Esophagus (tissue), 2 donors: ENCODE measurements around the gene CTCFL. TPM values are rescaled to one million over a fixed set of nuclear protein-coding genes. Genes with fewer than 3 reads are reported as not detected.

Experiments used
- H3K27ac ChIP-seq, 2 donors: one replicate each; pipeline ENCODE4 v1.5.1; 2013; ENCODE audit warnings: low read depth in 2 of 2, mild to moderate bottlenecking in 2 of 2, inconsistent platforms in 1 of 2, low read length in 1 of 2, moderate library complexity in 1 of 2
- H3K27me3 ChIP-seq, 2 donors: one replicate each; pipeline ENCODE4 v1.6.1; 2013; ENCODE audit warnings: low read length in 2 of 2, control low read depth in 1 of 2, mild to moderate bottlenecking in 1 of 2; ENCODE audit not compliant: insufficient read depth in 2 of 2, control insufficient read depth in 1 of 2
- H3K36me3 ChIP-seq, 2 donors: one replicate each; pipeline ENCODE4 v1.6.1; 2013; ENCODE audit warnings: low read length in 1 of 2; ENCODE audit not compliant: control insufficient read depth in 2 of 2, insufficient read depth in 2 of 2
- H3K4me1 ChIP-seq, 2 donors: one replicate each; pipeline ENCODE4 v1.6.1; 2013; ENCODE audit warnings: low read length in 1 of 2; ENCODE audit not compliant: control insufficient read depth in 2 of 2, insufficient read depth in 2 of 2
- H3K4me3 ChIP-seq, 2 donors: one replicate each; pipeline ENCODE4 v1.5.1; 2013; ENCODE audit warnings: low read length in 2 of 2, mild to moderate bottlenecking in 2 of 2, low read depth in 1 of 2, moderate library complexity in 1 of 2
- H3K9me3 ChIP-seq, 2 donors: one replicate each; pipeline ENCODE4 v1.6.1; 2013; ENCODE audit warnings: mild to moderate bottlenecking in 2 of 2, low read depth in 1 of 2, low read length in 1 of 2, moderate library complexity in 1 of 2; ENCODE audit not compliant: control insufficient read depth in 2 of 2, insufficient read depth in 1 of 2
- WGBS, 2 donors: extraction: QIAGEN DNeasy Blood & Tissue Kit; methylation state at CpG; one replicate each; pipeline ENCODE4 v1.1.7; 2013; 5-methylcytosine and 5-hydroxymethylcytosine counted together
- polyA plus RNA-seq, 2 donors: library from polyadenylated mRNA; stranded (reverse); fragments of 200-250 nt; gene quantifications; one replicate each; pipeline ENCODE4 v1.2.3, GENCODE V29; 2013
- donor health status: healthy with polysubstance abuse.
- donor health status: Bipolar disorder and iron deficiency.

CTCFL gene
- polyA plus RNA-seq, 2 donors: not detected

DNA sequence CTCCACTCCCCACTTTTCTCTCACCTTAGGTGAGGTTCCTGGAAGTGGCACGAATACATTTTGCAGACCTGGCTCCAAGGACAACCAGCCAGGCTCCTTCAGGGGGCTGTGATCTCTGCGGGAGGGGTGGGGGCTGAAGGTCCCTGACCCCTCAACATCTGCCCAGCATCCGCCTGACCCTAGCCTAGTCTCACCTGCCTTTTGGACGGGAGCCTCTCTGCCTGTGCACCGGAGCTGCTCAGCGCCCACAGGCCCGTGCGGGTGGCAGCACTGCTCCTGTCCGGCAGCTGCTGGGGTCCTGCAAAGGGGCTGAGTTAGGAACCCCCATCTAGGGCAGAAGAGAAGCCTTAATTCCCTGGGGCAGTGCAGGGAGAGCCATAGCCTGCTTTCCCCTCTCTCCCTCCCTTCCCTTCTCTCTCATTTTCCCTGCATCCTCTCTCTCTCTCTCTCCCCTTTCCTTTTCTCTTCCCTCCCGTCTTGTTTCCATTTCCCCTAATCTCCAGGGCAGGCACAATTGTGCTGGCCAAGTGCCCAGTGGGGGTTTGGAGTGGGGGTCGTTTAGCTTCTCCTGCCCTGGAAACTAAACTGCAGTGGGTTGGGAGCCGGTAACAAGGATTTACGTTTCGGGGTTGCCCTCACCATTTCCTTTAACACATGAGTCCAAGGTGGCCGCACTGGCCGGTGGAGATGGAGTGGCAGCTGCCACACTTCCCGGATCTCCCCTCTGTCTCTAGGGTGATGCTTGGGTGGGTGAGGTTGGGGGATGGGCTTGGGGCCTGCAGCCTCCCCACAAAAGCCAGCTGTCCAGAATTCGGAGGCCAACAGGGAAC, 54.1 kb downstream of the CTCFL start:
- WGBS, 2 donors: 63 to 74% methylated on average over 18 of the region's 18 CpGs
- Histone ChIP-seq H3K4me3 (no peak overlapping the region), H3K27ac (no peak overlapping the region), H3K9me3 (no peaks in the 10 kb centered on the region), H3K36me3 (no peaks in the 10 kb centered on the region), H3K27me3 (no peaks in the 10 kb centered on the region), H3K4me1 (peaks cover 0 to 5% of the 10 kb centered on the region in 2 donors)

DNA sequence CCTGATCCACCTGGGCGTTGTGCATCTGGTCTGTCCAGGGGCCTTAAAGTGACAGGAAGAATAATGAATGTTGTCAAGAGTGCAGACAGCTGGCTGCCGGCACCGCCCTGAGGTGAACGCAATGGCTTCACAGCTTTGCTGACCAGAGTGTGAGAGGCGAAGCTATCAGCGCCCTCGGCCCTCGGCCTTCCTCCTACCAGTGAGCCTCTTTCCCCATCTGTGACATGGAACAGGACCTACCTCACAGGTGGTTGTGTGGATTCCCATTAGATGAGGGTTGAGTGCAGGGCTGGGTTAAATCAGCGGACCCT, 54.8 kb downstream of the CTCFL start:
- Histone ChIP-seq H3K9me3 (no peaks in the 10 kb centered on the region), H3K36me3 (no peaks in the 10 kb centered on the region), H3K27me3 (no peaks in the 10 kb centered on the region), H3K4me3 (no peak overlapping the region), H3K4me1 (peaks cover 0 to 5% of the 10 kb centered on the region in 2 donors), H3K27ac (no peak overlapping the region)
- 66 to 68% methylated on average over 9 of the region's 9 CpGs for WGBS, 2 donors

DNA sequence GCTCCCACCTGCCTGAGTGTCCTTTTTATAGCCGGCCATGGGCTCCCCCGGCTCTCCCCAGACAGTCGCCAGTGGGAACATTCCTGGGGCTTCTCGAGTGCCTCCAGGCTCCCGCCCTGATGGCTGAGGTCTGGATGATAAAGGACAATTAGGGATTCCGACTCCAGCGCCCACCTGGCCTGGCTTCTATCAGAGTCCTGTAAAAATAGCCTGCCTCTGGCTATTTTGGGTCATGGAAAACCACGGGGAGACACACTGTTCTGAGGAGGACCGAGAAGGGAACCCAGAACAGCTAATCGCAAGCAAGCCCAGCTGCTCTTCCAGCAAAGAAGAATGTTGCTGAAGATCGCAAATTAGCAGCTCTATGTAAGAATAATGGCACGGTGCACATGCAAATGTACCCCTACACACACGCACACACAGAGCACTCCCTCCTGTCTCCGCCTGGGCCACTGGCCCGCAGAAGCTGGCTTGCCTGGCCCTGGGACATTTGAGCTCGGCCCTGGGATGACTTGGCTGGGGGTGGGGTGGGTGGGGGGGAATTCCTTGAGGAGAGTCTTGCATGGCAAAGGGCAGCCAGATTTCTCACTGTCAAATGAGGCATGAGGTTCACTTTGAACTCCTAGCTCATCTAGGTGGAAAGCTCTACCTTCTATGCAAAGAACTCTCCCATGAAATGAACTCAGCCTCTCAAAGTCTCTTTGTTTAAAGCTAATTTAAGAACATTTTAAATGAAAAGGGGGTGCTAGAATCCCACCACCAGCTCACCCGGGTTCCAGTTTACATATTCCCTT, 55.3 kb downstream of the CTCFL start:
- 46 to 53% methylated on average over 17 of the region's 17 CpGs for WGBS, 2 donors
- H3K9me3 ChIP-seq: no peaks in the 10 kb centered on the region
- no peak overlapping the region for H3K4me3 ChIP-seq
- no peak overlapping the region for H3K27ac ChIP-seq
- no peaks in the 10 kb centered on the region for H3K27me3 ChIP-seq
- H3K4me1 ChIP-seq: peaks cover 0 to 5% of the 10 kb centered on the region in 2 donors
- no peaks in the 10 kb centered on the region for H3K36me3 ChIP-seq

DNA sequence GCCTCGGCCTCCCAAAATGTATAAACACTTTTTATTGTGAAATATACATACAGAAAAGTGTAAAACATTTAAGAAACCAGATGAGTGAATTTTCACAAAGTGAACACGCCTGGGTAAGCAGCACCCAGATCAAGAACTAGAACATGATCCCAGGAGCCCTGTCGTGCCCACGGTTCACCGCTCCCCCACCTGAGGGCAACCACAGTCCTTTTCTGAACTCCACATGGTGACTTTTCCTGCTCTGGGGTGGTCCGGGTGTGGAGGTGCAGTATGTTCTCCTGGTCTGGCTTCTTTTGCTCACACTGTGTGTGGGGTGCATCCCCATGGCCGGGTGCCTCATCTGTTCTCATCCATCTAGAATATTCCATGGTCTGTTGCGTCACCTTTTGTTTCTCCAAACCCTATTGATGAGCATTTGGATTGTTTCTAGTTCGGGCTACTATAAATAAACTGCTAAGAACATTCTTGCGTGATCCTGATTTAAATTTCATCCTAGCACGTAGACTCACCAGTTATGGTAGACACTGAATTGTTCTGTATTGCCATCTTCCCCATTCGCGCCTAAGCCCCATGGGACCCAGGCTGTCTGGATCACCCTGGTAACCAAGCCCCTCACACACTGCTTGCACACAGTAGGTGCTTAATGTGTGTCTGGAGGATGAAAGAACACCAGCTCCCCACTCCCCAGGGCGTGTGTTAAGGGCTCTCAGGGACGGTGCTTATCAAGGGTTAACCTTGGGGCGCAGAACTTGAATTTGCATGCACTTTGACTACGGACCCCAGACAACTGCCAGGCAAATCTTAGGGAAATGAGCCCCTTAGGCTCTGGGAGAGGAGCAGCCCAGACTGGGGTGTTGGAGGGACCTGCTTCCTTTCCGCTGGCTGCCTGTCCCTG, 56.2 kb downstream of the CTCFL start:
- Histone ChIP-seq H3K27ac (no peak overlapping the region), H3K27me3 (no peaks in the 10 kb centered on the region), H3K36me3 (no peaks in the 10 kb centered on the region), H3K4me1 (peaks cover 0 to 5% of the 10 kb centered on the region in 2 donors), H3K9me3 (no peaks in the 10 kb centered on the region), H3K4me3 (no peak overlapping the region)
- 76 to 80% methylated on average over 18 of the region's 18 CpGs for WGBS, 2 donors

DNA sequence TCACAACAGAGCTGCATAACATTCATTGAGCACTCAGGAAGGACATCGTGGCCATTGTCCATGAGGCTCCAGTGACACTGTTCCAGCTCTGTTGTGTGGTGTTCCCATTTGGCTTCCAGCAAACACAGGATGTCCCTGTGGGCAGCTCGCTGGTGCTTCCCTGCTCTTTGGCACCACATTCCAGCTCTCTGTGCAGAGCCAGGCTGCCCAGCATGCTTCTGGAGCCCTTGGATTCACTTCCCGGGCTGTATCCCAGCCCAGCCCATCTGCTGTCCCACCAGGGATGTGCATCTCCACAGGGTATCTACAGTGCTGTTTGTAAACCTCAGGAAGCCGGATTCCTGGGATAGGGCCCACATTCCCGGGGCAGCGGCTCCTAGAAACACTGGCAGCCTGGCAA, 57.2 kb downstream of the CTCFL start:
- Histone ChIP-seq H3K4me1 (no peaks in the 10 kb centered on the region), H3K27ac (no peak overlapping the region), H3K9me3 (no peaks in the 10 kb centered on the region), H3K27me3 (no peaks in the 10 kb centered on the region), H3K4me3 (no peak overlapping the region), H3K36me3 (no peaks in the 10 kb centered on the region)
- 39 to 50% methylated on average over 6 of the region's 6 CpGs for WGBS, 2 donors

DNA sequence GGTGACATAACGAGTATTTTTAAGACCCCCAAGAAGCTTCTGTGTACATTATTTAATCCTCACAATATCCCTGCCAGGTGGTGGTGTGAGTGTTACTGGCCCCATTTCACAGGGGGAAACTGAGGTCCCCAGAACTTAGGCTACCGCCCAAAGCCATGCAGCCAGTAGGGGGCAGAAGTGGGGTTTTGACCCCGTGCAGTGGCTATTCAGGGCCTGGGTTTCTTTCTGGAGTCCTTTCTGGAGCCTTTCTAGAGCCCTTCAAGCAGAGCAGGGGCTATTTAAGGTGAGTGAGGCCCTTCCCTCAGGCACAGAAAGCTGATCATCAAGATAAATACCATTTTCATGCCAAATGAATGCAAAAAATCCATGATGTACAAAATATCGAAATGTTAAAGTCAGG, 59.0 kb downstream of the CTCFL start:
- WGBS, 2 donors: 70 to 77% methylated on average over 4 of the region's 4 CpGs
- Histone ChIP-seq H3K9me3 (no peaks in the 10 kb centered on the region), H3K27me3 (no peaks in the 10 kb centered on the region)

DNA sequence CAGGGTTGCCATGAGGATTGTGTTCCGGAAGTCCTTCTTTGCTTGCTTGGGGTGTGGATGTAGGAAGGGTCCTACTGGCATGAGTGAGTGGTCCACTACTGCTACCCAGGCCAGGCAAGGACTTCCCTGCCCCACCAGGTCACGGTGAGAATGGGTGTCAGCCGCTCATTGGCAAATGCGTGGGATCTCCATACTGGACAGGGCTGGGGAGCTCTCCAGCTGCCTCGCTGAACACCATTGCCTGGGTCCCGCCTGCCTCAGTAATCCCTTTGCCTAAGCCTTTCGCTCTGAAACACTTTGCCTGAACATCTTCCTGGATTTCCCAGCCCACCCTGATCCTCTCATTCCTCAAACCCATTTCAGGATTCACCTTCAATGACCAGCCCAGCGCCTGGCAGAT, 59.5 kb downstream of the CTCFL start:
- Histone ChIP-seq H3K9me3 (no peaks in the 10 kb centered on the region), H3K27ac (no peak overlapping the region), H3K4me3 (no peak overlapping the region), H3K4me1 (no peaks in the 10 kb centered on the region), H3K27me3 (no peaks in the 10 kb centered on the region), H3K36me3 (no peaks in the 10 kb centered on the region)
- 96 to 97% methylated on average over 8 of the region's 8 CpGs for WGBS, 2 donors

More for the DNA sequence above, 59.0 kb downstream of the CTCFL start:
- no peaks in the 10 kb centered on the region for H3K36me3 ChIP-seq
- H3K4me3 ChIP-seq: no peak overlapping the region
- H3K27ac ChIP-seq: no peak overlapping the region
- H3K4me1 ChIP-seq: no peaks in the 10 kb centered on the region

DNA sequence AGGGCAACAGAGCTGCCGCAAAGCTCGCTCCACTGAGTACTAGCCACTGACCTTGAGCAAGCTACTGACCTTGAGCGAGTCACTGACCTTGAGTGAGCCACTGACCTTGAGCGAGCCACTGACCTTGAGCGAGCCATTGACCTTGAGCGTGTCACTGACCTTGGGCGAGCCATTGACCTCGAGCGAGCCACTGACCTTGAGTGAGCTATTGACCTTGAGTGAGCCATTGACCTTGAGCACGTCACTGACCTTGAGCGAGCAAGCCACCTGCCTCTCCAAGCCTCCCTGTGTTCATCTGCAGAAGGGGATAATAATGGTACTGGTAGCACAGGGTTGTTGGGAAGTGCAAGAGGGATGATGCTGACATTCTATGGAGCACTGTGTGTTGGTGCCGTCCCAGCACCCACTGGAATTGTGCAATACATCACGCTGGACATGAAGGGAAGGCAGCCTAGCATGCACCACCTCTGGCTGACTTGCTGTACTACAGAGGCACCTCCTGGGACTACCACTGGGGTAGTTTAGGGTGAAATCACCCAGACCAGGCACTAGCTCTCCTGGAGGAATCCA, 60.2 kb downstream of the CTCFL start:
- no peaks in the 10 kb centered on the region for H3K9me3 ChIP-seq
- H3K4me1 ChIP-seq: no peaks in the 10 kb centered on the region
- H3K4me3 ChIP-seq: no peak overlapping the region
- no peaks in the 10 kb centered on the region for H3K27me3 ChIP-seq
- no peaks in the 10 kb centered on the region for H3K36me3 ChIP-seq
- 75 to 79% methylated on average over 13 of the region's 13 CpGs for WGBS, 2 donors
- no peak overlapping the region for H3K27ac ChIP-seq

DNA sequence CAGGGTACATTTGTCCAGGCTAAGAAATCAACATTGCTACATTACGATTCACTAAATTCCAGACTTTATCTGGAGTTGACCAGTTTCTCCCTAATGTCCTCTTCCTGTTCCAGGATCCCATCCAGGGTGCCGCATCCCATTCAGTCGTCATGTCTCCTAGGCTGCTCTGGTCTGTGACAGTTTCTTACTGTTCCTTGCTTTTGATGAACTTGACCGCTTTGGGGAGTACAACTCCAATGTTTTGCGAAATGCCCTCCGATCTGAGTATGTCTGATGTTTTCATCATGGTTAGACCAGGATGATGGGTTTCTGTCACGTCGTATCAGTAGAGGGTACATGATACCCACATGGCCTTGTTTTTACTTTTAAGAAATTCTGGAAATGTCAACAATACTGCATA, 62.2 kb downstream of the CTCFL start:
- 94 to 97% methylated on average over 8 of the region's 8 CpGs for WGBS, 2 donors
- Histone ChIP-seq H3K27ac (no peak overlapping the region), H3K27me3 (no peaks in the 10 kb centered on the region), H3K4me3 (no peak overlapping the region), H3K4me1 (no peaks in the 10 kb centered on the region), H3K36me3 (no peaks in the 10 kb centered on the region), H3K9me3 (no peaks in the 10 kb centered on the region)
